Measurements from ENCODE around the gene AIF1.

The AIF1 gene

DNA sequence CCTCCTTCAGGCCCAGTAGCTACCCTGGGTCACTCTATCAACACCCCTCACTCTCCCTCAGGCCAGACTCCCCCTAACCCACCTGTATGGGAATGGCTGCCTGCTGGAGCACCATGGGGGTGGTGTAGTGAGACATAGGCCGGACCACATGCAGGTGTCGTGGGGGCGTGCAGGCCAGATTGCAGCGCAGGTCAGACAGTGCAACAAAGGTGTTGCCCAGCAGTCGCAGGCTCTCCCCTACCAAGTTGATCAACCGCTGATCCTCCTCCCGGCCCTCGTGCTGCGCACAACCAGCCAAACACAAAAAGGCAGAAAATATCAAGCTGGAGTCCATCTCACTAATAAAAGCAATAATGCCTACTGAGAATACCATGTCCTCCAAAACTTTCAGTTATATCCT lies 30.3 kb downstream of the AIF1 start:
- no peak for TF ChIP-seq JUND (IDR thresholded peaks at IDR 0.05; ENCODE audit: low read depth)
- in situ Hi-C loops (cut with HindIII; ENCODE audit: low pct_unique_long_range_greater_than_20kb, low sequenced_read_pairs): no loop called here
- DNase-seq (ENCODE audit: low read depth in 1 of 2, low spot score in 1 of 2): no peak

DNA sequence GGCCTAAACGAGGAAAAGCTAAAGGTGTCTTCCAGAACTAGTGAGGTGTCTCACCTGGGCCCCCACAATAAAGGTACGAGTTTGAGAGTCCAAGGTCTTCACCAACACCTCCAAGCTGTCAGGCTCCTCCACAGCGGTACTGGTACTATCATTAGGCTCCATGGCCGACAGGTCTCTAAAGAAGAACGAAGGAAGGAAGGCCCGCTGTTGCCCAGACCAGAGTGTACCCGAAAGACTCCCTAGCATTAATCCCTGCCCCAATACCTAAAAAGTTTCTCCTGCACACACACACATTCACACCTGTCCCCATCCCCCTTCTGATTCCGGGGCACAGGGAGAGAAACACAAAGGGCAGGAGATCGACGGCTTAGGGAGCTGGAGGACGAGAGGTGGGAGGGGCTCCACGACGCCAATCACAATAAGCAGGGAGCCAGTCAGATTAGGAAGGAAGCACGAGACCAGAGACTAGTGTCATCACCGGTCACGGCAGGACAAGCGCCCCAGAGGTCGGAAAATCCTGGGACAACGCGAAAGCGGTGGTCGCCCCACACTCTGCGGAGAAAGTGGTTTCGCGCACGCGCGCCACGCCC lies 36.7 kb downstream of the AIF1 start:
- peak; percentile 59 to 81 for DNase-seq (ENCODE audit: low read depth in 1 of 2, low spot score in 1 of 2)
- no peak for TF ChIP-seq JUND (IDR thresholded peaks at IDR 0.05; ENCODE audit: low read depth)
- in situ Hi-C loops (cut with HindIII; ENCODE audit: low pct_unique_long_range_greater_than_20kb, low sequenced_read_pairs): no loop called here

DNA sequence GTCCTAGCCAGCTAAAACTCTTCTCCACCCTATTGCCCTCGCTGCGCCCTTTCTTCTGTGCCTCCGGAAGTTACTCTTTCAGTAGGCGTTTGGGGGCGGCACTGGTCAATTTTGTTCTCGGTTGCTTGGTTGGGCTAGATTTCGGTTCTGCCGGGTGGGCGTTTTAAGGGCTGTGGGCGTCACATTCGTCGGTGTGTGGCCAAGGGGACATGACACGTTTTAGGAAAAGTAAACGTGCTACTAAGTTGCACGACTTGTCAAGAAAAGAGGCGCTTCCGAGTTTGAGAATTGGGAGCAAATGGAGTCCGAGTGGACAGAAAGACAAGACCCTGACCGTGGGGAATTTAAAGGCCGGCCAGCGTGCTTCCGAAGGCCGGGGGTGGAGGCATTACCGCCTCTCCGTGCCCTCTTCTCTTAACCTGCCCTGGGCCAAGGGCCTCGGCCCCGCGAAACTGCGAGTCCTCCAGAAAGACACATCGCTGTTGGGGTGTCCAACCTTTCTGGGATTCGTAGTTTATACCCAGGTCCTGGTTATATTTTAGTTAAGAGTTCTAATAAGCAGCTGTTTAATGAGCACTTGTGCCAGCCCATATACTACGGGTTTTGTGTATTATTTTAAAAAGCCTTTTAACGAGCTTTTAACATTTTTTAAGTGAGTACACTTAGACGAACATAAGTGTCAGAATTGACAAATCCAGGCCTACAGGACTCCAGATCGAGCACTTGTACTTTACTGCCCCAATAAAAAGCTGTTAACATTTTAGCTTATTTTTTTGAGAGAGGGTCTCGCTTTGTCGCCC lies 38.1 kb downstream of the AIF1 start:
- in situ Hi-C loops (cut with HindIII; ENCODE audit: low pct_unique_long_range_greater_than_20kb, low sequenced_read_pairs): no loop called here

DNA sequence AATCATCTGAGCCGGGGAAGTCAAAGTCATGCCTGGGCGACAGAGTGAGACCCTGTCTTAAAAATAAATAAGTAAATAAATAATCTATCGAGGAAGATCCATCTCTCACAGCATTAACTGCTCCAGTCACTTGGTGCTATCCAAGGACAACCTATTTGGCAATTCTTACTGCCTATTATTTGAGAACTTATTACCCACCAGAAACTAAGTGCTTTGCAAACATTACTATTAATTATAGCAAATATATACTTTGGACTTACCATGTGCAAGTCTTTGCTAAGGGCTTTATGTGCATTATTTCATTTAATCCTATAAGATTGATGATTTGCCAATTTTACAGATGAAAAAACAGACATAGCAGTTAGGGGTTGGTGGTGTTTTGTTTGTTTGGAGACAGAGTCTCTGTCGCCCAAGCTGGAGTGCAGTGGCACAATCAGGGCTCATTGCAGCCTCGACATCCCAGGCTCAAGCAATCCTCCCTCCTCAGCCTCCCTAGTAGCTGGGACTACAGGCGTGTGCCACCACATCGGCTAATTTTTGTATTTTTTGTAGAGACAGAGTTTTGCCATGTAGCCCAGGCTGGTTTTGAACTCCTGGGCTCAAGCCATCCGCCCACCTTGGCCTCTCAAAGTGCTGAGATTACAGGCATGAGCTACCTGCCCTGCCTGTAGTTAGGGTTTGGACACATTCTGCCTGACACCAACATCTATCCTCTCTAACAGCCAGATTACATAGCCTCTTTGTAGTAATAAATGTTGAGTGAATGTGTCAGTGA lies 39.7 kb downstream of the AIF1 start:
- in situ Hi-C loops (cut with HindIII; ENCODE audit: low pct_unique_long_range_greater_than_20kb, low sequenced_read_pairs): no loop called here
- DNase-seq (ENCODE audit: low read depth in 1 of 2, low spot score in 1 of 2): no peak
- no peak for TF ChIP-seq JUND (IDR thresholded peaks at IDR 0.05; ENCODE audit: low read depth)

More for the DNA sequence above, 38.1 kb downstream of the AIF1 start:
- TF ChIP-seq JUND (IDR thresholded peaks at IDR 0.05; ENCODE audit: low read depth): no peak
- peak in 1 of 2 experiments; percentile 92 for DNase-seq (ENCODE audit: low read depth in 1 of 2, low spot score in 1 of 2)

DNA sequence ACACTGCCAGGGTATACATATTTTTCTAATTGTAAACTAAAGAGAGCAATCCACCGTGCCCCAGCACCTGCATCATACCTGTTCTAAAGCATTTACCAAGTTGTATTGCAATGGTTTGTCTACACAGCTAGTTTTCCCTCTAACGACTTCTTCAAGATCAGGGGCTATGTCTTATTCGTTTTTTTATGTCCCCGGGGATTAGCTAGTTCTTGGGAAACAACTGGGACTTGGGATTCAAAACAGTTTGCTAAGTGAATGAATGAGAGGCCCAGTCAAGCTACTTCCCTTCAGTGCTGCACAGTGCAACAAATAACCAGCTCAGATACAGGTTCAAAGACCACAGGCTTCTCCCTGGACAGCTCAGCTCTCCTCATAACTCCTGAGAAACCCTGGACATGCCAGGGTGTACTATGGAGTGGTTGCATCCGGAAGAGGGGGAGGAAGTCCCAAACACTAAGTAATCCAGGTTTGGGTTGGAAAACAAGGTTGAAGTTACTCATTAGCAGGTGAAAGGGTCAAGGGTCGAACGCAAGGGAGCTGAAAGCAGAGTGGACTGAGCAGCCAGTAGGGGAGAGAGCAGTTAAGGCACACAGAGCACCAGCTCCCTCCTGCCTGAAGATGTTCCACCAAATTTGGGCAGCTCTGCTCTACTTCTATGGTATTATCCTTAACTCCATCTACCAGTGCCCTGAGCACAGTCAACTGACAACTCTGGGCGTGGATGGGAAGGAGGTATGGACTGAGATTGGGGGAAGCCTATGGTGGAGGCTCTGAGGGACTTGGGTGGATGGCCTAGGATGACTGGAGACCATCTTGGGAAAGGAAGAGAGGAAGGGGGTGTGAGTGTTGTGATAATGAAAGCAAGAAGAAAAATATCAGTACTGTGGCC lies 40.6 kb downstream of the AIF1 start, which contains the start of gene APOM:
TSS of gene APOM (plus strand) at position 546 of the 889 bp plus-strand sequence. CDS start at position 619, 73 bp downstream.
- in situ Hi-C loops (cut with HindIII; ENCODE audit: low pct_unique_long_range_greater_than_20kb, low sequenced_read_pairs): no loop called here
- no peak for TF ChIP-seq JUND (IDR thresholded peaks at IDR 0.05; ENCODE audit: low read depth)
- no peak for DNase-seq (ENCODE audit: low read depth in 1 of 2, low spot score in 1 of 2)

DNA sequence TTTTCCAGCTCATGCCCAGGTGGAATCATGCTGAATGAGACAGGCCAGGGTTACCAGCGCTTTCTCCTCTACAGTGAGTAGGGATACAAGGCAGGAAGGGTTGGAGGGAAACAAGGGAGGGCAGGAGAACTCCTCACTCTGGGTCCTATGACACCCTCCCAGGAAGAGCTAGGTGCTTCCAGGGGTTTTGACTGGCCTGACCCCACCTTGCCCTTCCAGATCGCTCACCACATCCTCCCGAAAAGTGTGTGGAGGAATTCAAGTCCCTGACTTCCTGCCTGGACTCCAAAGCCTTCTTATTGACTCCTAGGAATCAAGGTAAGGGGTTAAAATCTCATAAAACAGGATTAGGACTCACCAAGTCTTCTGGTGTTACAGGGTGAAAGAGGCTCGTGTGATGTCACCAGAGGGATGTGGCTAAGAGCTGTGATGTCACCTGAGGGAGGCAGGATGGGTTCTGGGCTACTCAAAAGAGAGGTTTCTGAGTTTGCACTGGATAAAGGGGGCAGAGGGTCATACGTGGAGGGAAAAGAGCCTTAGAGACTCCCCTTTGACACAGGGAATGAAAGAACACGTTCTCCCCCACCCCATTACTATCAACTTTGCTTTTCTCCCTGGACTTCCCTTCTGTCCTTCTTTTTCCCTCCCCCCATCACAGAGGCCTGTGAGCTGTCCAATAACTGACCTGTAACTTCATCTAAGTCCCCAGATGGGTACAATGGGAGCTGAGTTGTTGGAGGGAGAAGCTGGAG lies 42.5 kb downstream of the AIF1 start:
- DNase-seq (ENCODE audit: low read depth in 1 of 2, low spot score in 1 of 2): no peak
- in situ Hi-C loops (cut with HindIII; ENCODE audit: low pct_unique_long_range_greater_than_20kb, low sequenced_read_pairs): no loop called here
- no peak for TF ChIP-seq JUND (IDR thresholded peaks at IDR 0.05; ENCODE audit: low read depth)

DNA sequence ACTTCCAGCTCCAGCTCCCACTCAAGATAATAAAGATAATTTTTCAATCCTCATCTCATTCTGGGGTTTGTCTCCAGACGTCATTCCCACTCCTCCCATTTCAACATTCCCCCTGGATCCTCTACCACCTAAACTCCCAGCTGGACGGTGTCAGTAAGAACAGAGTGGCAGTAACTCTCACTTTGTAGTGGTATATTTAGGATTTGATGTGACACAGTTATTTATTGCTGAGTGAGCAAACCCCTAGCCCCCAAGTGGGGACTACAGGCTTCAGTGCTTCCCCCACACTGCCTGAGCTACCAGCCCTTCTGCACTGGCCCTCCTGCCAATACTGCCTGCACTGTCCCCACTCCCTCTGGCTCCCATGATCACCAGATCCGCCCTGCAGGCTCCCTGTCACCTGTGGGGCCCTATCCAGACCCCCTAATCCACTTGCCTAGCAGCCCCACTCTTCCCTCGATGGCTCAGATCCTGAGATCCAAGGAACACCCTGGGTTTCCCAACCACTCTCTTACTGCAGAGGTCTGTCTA lies 43.2 kb downstream of the AIF1 start:
- TF ChIP-seq JUND (IDR thresholded peaks at IDR 0.05; ENCODE audit: low read depth): no peak
- DNase-seq (ENCODE audit: low read depth in 1 of 2, low spot score in 1 of 2): no peak
- in situ Hi-C loops (cut with HindIII; ENCODE audit: low pct_unique_long_range_greater_than_20kb, low sequenced_read_pairs): no loop called here

DNA sequence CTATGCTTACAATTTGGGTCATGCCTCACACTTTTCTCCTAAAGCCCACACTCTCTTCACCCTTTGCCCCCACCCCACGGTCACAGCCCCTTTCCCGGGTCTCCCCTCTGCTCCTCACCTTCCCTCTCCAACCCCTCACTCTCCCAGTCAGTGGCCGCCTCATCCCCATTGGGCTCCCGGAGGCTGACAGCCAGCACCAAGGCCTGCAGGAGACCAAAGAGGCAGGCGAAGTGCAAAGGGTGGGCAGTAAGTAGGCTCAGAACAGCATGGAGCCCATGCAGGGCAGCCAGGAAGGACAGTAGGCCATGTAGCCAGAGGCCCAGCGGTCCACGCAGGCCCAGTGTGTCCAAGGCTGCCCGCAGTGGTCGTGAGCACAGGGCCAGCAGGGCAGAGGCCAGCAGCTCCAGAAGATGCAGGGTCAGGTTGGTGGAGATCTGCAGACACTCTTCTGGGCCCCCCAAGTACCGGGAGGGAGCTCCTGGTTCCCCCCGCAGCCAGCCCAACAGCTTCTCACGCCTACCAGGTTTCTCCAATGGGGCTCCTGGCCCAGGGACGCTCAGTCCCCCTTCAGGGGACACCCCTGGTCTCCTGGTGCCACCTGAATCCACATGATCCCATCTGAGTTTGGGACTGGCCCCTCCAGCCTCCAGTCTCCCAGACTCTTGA lies 44.1 kb downstream of the AIF1 start:
- no peak for DNase-seq (ENCODE audit: low read depth in 1 of 2, low spot score in 1 of 2)
- TF ChIP-seq JUND (IDR thresholded peaks at IDR 0.05; ENCODE audit: low read depth): no peak
- in situ Hi-C loops (cut with HindIII; ENCODE audit: low pct_unique_long_range_greater_than_20kb, low sequenced_read_pairs): no loop called here

DNA sequence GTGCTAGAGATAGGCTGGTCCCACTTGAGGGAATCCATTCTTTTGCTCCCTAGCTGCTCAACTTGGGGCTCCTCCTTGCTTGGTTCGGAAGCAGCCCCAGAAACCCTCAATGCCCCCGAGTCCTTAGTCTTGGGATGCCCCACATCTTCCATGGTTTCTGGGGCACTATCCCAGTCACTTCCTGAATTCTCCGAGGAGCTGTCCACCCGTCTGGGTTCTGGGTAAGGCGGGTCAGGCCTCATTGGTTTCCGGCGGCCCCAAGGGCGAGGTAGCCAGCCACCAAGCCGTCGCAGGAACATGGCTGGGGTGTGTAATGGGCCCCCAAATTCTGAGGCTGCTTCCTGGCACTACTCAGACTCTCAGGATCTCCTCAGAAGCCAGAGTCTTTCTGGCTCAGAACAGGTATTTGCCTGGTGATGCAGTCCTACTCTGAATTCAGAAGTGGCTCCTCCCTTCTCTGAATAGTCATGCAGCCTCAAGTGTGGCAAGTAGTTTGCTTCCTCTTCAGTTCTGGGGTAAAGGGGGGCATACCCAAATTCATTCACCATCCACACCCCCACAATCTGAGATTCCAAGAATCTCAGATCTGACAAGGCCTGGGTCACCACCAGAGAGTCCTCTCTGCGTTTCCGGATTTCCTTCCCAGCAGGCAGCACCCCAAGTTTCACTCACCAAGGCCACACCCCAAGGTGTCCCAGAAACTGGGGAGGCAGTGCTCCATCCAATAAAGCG lies 44.8 kb downstream of the AIF1 start:
- in situ Hi-C loops (cut with HindIII; ENCODE audit: low pct_unique_long_range_greater_than_20kb, low sequenced_read_pairs): no loop called here
- DNase-seq (ENCODE audit: low read depth in 1 of 2, low spot score in 1 of 2): peak in 1 of 2 experiments; percentile 45
- TF ChIP-seq JUND (IDR thresholded peaks at IDR 0.05; ENCODE audit: low read depth): no peak

Measured in T47D (cell line).